Dedifferentiated amniotic fluid mesenchymal stem cell (primary cell): ENCODE data around the gene APEX1.
"Not testable (repeated sequence)": the region's sequence is repeated elsewhere in the genome, so short reads cannot be mapped to it uniquely, and the experiment has no call there.

Source experiments
- DNase-seq: peaks from one replicate; pipeline ENCODE4 v3.0.0-alpha.2; 2016; ENCODE audit errors: extremely low spot score

The APEX1 gene

GRCh38 chr14:20435582-20436362 lies 19.3 kb upstream of the APEX1 start, which contains the start of gene KLHL33:
TSS of gene KLHL33 (minus strand) at chr14:20436166. CDS start at chr14:20435811, 355 bp downstream.
- no peak for DNase-seq

- DNase-seq, result peak; percentile 32
Measured at GRCh38 chr14:20436363-20436755, 18.7 kb upstream of the APEX1 start.

GRCh38 chr14:20438664-20439063 lies 16.4 kb upstream of the APEX1 start:
- DNase-seq, result no peak

GRCh38 chr14:20440465-20440864 lies 14.6 kb upstream of the APEX1 start:
- no peak for DNase-seq

- DNase-seq, result no peak
Measured at GRCh38 chr14:20440882-20441281, 14.1 kb upstream of the APEX1 start.

- no peak for DNase-seq
Measured at GRCh38 chr14:20441461-20441860, 13.6 kb upstream of the APEX1 start.

- not testable (repeated sequence) for DNase-seq
Measured at GRCh38 chr14:20443650-20444049, 11.4 kb upstream of the APEX1 start.

- no peak for DNase-seq
Measured at GRCh38 chr14:20446889-20447288, 8.1 kb upstream of the APEX1 start.

GRCh38 chr14:20452831-20453230 lies 2.2 kb upstream of the APEX1 start:
- not testable (repeated sequence) for DNase-seq

GRCh38 chr14:20455355-20456300 lies 602 bp downstream of the APEX1 start:
- peak; percentile 75 for DNase-seq

GRCh38 chr14:20456971-20457370 lies 1.9 kb downstream of the APEX1 start:
- DNase-seq, result no peak

GRCh38 chr14:20458031-20458789 lies 3.2 kb downstream of the APEX1 start:
- DNase-seq, result no peak

GRCh38 chr14:20460458-20461224 lies 5.6 kb downstream of the APEX1 start:
- no peak for DNase-seq

GRCh38 chr14:20461225-20462141 lies 6.5 kb downstream of the APEX1 start, which contains the start of gene PIP4P1:
TSS of gene PIP4P1 (minus strand) at chr14:20461434. CDS start at chr14:20461325, 109 bp downstream.
- peak; percentile 100 for DNase-seq

GRCh38 chr14:20468764-20469241 lies 13.8 kb downstream of the APEX1 start:
- peak; percentile 15 for DNase-seq

- peak; percentile 74 for DNase-seq
Measured at GRCh38 chr14:20469242-20469889, 14.3 kb downstream of the APEX1 start, which contains the start of gene PNP. TSS of gene PNP (plus strand) at chr14:20469406. CDS start at chr14:20469525, 119 bp downstream.

GRCh38 chr14:20469890-20470602 lies 15.0 kb downstream of the APEX1 start:
- DNase-seq, result peak; percentile 54

- no peak for DNase-seq
Measured at GRCh38 chr14:20470603-20470901, 15.5 kb downstream of the APEX1 start.
